Esophagus (tissue), 2 donors: Measurements from ENCODE around the gene CHL1. TPM values are rescaled to one million over a fixed set of nuclear protein-coding genes. Genes with fewer than 3 reads are reported as not detected.

ENCODE experiments used
- H3K27ac ChIP-seq, 2 donors: one replicate each; pipeline ENCODE4 v1.5.1; 2013; ENCODE audit warnings: low read depth in 2 of 2, mild to moderate bottlenecking in 2 of 2, inconsistent platforms in 1 of 2, low read length in 1 of 2, moderate library complexity in 1 of 2
- H3K27me3 ChIP-seq, 2 donors: one replicate each; pipeline ENCODE4 v1.6.1; 2013; ENCODE audit warnings: low read length in 2 of 2, control low read depth in 1 of 2, mild to moderate bottlenecking in 1 of 2; ENCODE audit not compliant: insufficient read depth in 2 of 2, control insufficient read depth in 1 of 2
- H3K36me3 ChIP-seq, 2 donors: one replicate each; pipeline ENCODE4 v1.6.1; 2013; ENCODE audit warnings: low read length in 1 of 2; ENCODE audit not compliant: control insufficient read depth in 2 of 2, insufficient read depth in 2 of 2
- H3K4me1 ChIP-seq, 2 donors: one replicate each; pipeline ENCODE4 v1.6.1; 2013; ENCODE audit warnings: low read length in 1 of 2; ENCODE audit not compliant: control insufficient read depth in 2 of 2, insufficient read depth in 2 of 2
- H3K4me3 ChIP-seq, 2 donors: one replicate each; pipeline ENCODE4 v1.5.1; 2013; ENCODE audit warnings: low read length in 2 of 2, mild to moderate bottlenecking in 2 of 2, low read depth in 1 of 2, moderate library complexity in 1 of 2
- H3K9me3 ChIP-seq, 2 donors: one replicate each; pipeline ENCODE4 v1.6.1; 2013; ENCODE audit warnings: mild to moderate bottlenecking in 2 of 2, low read depth in 1 of 2, low read length in 1 of 2, moderate library complexity in 1 of 2; ENCODE audit not compliant: control insufficient read depth in 2 of 2, insufficient read depth in 1 of 2
- WGBS, 2 donors: extraction: QIAGEN DNeasy Blood & Tissue Kit; methylation state at CpG; one replicate each; pipeline ENCODE4 v1.1.7; 2013; 5-methylcytosine and 5-hydroxymethylcytosine counted together
- polyA plus RNA-seq, 2 donors: library from polyadenylated mRNA; stranded (reverse); fragments of 200-250 nt; gene quantifications; one replicate each; pipeline ENCODE4 v1.2.3, GENCODE V29; 2013
- donor health status: healthy with polysubstance abuse.
- donor health status: Bipolar disorder and iron deficiency.

The CHL1 gene
- polyA plus RNA-seq, 2 donors, result 2.3 to 3.4 TPM

- Histone ChIP-seq H3K4me1 (no peaks in the 10 kb centered on the region), H3K36me3 (no peaks in the 10 kb centered on the region), H3K4me3 (no peak overlapping the region), H3K27me3 (no peaks in the 10 kb centered on the region), H3K27ac (no peak overlapping the region), H3K9me3 (no peaks in the 10 kb centered on the region)
- 43 to 48% methylated on average over 2 of the region's 2 CpGs for WGBS, 2 donors
These were observed 258.4 kb downstream of the CHL1 start for GRCh38 chr3:454986-455385.

GRCh38 chr3:458124-458523, 261.6 kb downstream of the CHL1 start:
- no peaks in the 10 kb centered on the region for H3K27me3 ChIP-seq
- WGBS, 2 donors, result 62 to 67% methylated on average over 3 of the region's 3 CpGs
- no peak overlapping the region for H3K27ac ChIP-seq
- no peaks in the 10 kb centered on the region for H3K36me3 ChIP-seq
- no peaks in the 10 kb centered on the region for H3K9me3 ChIP-seq
- no peak overlapping the region for H3K4me3 ChIP-seq
- no peaks in the 10 kb centered on the region for H3K4me1 ChIP-seq

- no peak overlapping the region for H3K4me3 ChIP-seq
- H3K36me3 ChIP-seq, result no peaks in the 10 kb centered on the region
- H3K27ac ChIP-seq, result no peak overlapping the region
- WGBS, 2 donors, result 60% methylated on average over 8 of the region's 8 CpGs
- no peaks in the 10 kb centered on the region for H3K9me3 ChIP-seq
- no peaks in the 10 kb centered on the region for H3K27me3 ChIP-seq
- H3K4me1 ChIP-seq, result no peaks in the 10 kb centered on the region
These were observed 262.2 kb downstream of the CHL1 start for GRCh38 chr3:458653-459310.
